ENCODE data around the gene PRDM16. TPM values are rescaled to one million over a fixed set of nuclear protein-coding genes. Genes with fewer than 3 reads are reported as not detected.

The PRDM16 gene
- total and polyA plus RNA-seq, 2 experiments from 2014 or later: 0.14 to 0.16 TPM

- TF ChIP-seq, protein P1, sequence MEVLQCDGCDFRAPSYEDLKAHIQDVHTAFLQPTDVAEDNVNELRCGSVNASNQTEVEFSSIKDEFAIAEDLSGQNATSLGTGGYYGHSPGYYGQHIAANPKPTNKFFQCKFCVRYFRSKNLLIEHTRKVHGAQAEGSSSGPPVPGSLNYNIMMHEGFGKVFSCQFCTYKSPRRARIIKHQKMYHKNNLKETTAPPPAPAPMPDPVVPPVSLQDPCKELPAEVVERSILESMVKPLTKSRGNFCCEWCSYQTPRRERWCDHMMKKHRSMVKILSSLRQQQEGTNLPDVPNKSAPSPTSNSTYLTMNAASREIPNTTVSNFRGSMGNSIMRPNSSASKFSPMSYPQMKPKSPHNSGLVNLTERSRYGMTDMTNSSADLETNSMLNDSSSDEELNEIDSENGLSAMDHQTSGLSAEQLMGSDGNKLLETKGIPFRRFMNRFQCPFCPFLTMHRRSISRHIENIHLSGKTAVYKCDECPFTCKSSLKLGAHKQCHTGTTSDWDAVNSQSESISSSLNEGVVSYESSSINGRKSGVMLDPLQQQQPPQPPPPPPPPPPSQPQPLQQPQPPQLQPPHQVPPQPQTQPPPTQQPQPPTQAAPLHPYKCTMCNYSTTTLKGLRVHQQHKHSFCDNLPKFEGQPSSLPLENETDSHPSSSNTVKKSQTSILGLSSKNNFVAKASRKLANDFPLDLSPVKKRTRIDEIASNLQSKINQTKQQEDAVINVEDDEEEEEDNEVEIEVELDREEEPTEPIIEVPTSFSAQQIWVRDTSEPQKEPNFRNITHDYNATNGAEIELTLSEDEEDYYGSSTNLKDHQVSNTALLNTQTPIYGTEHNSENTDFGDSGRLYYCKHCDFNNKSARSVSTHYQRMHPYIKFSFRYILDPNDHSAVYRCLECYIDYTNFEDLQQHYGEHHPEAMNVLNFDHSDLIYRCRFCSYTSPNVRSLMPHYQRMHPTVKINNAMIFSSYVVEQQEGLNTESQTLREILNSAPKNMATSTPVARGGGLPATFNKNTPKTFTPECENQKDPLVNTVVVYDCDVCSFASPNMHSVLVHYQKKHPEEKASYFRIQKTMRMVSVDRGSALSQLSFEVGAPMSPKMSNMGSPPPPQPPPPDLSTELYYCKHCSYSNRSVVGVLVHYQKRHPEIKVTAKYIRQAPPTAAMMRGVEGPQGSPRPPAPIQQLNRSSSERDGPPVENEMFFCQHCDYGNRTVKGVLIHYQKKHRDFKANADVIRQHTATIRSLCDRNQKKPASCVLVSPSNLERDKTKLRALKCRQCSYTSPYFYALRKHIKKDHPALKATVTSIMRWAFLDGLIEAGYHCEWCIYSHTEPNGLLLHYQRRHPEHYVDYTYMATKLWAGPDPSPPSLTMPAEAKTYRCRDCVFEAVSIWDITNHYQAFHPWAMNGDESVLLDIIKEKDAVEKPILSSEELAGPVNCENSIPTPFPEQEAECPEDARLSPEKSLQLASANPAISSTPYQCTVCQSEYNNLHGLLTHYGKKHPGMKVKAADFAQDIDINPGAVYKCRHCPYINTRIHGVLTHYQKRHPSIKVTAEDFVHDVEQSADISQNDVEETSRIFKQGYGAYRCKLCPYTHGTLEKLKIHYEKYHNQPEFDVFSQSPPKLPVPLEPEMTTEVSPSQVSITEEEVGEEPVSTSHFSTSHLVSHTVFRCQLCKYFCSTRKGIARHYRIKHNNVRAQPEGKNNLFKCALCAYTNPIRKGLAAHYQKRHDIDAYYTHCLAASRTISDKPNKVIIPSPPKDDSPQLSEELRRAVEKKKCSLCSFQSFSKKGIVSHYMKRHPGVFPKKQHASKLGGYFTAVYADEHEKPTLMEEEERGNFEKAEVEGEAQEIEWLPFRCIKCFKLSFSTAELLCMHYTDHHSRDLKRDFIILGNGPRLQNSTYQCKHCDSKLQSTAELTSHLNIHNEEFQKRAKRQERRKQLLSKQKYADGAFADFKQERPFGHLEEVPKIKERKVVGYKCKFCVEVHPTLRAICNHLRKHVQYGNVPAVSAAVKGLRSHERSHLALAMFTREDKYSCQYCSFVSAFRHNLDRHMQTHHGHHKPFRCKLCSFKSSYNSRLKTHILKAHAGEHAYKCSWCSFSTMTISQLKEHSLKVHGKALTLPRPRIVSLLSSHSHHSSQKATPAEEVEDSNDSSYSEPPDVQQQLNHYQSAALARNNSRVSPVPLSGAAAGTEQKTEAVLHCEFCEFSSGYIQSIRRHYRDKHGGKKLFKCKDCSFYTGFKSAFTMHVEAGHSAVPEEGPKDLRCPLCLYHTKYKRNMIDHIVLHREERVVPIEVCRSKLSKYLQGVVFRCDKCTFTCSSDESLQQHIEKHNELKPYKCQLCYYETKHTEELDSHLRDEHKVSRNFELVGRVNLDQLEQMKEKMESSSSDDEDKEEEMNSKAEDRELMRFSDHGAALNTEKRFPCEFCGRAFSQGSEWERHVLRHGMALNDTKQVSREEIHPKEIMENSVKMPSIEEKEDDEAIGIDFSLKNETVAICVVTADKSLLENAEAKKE (CRISPR knock-in tag; IDR thresholded peaks at IDR 0.05): no peak
- TF ChIP-seq CTCF (conservative IDR thresholded peaks at IDR 0.05; ENCODE audit: low read depth in 2 of 2): no peak
- no peak for TF ChIP-seq ZNF331 (CRISPR knock-in tag; IDR thresholded peaks at IDR 0.05; ENCODE audit: low read depth)
- no peak for TF ChIP-seq CREB1 (CRISPR knock-in tag; IDR thresholded peaks at IDR 0.05; ENCODE audit: low read depth)
- TF ChIP-seq EZH2 (IDR thresholded peaks at IDR 0.05; ENCODE audit: low read depth, unreplicated experiment): no peak
- TF ChIP-seq ZNF114 (CRISPR knock-in tag; IDR thresholded peaks at IDR 0.05): no peak
- no peak for TF ChIP-seq JUNB (IDR thresholded peaks at IDR 0.05; ENCODE audit: unreplicated experiment)
- no peak for TF ChIP-seq NANOG (IDR thresholded peaks at IDR 0.05; ENCODE audit: borderline replicate concordance)
These were observed 177.2 kb downstream of the PRDM16 start (continued) for GRCh38 chr1:3246251-3246650.

All from GM23338 (cell line).